ACHN (cell line): ENCODE data around the gene CASP3.
A peak's percentile ranks its signal among the peaks of the same experiment; 100 is the strongest.

Experiments used
- DNase-seq: peaks from one replicate; pipeline ENCODE4 v3.0.0-alpha.2; 2015
- in situ Hi-C: cut with HindIII; loops from 2 replicates; pipeline ENCODE4 v1.10.0; 2017; ENCODE audit warnings: low sequenced_read_pairs, low pct_ligation_motif_present, low pct_unique_long_range_greater_than_20kb

The CASP3 gene

GRCh38 chr4:184649026-184649970 is at the start of gene CASP3, which contains the start of gene PRIMPOL:
CASP3 (minus strand) TSS chr4:184649447; CDS start chr4:184638453, 10,994 bp downstream.
PRIMPOL (plus strand) TSS chr4:184649738; CDS start chr4:184657141, 7,403 bp downstream.
- in situ Hi-C loops = no loop called here

DNA sequence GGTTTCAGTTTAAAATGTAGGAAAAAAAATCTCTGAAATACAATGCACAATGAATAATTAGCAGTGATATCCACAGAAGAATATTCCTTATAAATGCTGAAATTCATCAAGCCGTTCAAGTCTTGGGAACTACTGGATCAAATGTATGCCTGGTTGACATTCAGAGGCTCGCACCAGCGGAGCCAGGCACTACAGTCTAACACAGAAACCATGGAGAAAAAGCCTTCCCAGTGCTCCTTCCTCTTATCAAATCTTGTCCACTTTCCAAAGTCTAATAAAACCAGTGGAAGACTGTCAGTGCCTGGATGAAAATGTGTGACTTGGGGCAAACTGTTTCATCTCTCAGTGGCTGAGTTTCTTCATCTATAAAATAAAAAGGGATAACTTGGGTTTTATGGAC is 48.7 kb upstream of the CASP3 start:
- no peak for DNase-seq
- in situ Hi-C loops = no loop called here

More at GRCh38 chr4:184649026-184649970, at the start of gene CASP3, which contains the start of gene PRIMPOL:
- DNase-seq = peak; percentile 91

DNA sequence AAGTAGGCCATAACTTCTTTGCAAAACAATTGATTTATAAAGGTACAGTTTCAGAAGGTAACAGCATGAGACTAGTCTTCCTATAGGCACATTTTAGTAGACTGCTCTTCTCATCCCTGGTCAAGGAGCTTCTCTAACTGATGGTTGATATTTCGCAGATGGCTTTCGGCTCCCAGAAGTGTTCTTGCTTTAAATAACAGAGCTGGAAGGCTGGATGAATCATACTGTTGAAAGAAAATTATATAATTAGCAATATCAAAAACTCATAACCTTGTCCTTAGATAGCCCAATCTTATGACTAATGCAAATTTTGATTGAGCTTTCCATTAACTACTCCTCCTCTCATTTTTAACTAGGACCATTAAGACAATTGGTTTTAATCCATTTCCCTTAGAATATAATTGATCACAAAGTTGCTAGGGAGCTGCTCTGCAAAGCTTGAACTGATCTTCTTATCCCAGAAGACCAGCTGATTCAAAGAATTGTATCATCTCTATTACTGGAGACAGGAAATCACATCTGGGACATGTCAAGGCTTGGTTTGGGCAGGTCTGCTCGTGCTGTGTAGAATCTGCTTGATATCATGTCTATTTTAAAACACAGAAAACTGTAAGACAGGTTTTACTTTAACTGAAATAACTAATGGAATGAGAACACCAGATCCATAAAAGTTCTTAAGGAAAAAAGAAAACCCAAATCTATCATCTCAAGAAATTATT is 46.1 kb upstream of the CASP3 start:
- in situ Hi-C loops = no loop called here

GRCh38 chr4:184694412-184694956 is 45.2 kb upstream of the CASP3 start:
- no peak for DNase-seq
- in situ Hi-C loops = no loop called here

More for the DNA sequence above, 46.1 kb upstream of the CASP3 start:
- DNase-seq = no peak

DNA sequence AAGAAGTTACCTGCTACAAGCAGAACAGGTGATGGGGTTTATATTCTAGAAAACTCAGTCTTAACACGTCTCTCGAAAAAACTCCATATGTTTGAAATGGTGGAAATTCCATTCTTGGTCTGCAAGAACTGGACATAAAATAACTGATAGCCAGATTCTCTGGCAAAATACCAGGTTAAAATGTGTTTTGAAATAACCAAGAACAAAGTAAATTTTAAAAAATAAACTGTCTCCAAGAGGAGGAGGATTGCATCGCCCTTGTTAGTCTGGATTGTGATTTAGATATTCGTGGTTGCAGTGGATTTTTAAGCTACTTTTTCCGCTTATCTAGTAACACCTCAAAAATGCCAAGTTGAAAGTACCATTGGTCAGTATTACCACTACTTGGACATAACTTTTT is 43.8 kb upstream of the CASP3 start:
- in situ Hi-C loops = no loop called here
- no peak for DNase-seq

GRCh38 chr4:184689681-184690080 is 40.4 kb upstream of the CASP3 start:
- in situ Hi-C loops = no loop called here
- no peak for DNase-seq

GRCh38 chr4:184688447-184688846 is 39.2 kb upstream of the CASP3 start:
- in situ Hi-C loops = no loop called here
- peak; percentile 83 for DNase-seq

- in situ Hi-C loops = no loop called here
- no peak for DNase-seq
Observed at GRCh38 chr4:184688005-184688404, 38.8 kb upstream of the CASP3 start.

- in situ Hi-C loops = no loop called here
- DNase-seq = no peak
Observed at GRCh38 chr4:184684491-184685189, 35.4 kb upstream of the CASP3 start.

DNA sequence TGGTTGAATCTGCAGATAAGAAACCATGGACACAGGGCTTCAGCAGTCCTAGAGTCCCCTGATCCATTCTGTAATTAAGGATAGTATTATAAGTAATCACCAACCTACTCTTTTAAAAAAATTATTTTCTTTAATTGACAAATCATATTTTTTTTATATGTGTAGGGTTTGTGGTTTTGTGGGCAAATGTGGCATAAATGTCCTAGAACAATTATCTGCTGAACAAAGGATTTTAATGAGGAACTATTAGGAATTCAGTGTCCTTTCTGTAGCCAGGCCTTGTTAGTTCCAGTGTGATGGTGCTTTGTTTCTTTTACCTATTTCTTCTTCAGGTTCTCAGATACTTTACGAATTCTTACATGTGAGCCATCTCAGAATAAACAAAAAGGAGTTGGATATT is 32.7 kb upstream of the CASP3 start:
- DNase-seq = no peak
- in situ Hi-C loops = no loop called here

GRCh38 chr4:184680698-184681097 is 31.5 kb upstream of the CASP3 start:
- in situ Hi-C loops = no loop called here
- DNase-seq = no peak

DNA sequence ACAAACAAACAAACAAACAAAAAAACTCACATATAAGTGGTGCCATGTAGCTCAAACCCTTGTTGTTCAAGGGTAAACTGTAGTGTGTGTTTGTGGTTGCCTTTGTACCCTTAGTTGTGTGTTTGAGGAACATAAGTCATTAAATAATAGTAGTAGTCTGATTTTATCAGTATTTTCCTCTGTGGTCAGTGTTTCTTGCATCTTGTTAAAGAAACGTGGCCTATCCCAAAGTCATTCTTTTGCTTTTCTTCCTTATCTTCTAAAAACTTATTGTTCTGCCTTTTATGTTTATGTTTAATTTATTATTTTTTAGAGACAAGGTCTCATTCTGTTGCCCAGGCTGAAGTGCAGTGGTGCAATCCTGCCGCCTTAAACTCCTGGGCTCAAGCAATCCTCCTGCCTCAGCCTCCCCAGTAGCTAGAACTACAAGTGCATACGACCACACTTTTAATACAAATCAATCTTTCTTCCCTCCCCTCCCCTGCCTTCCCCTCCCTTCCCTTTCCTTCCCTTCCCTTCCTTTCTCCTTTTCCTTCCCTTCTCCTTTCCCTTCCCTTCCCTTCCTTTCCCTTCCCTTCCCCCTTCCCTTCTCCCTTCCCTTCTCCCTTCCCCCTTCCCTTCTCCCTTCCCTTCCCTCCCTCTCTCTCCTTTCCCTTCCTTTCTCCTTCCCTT is 26.7 kb upstream of the CASP3 start:
- DNase-seq = no peak
- in situ Hi-C loops = no loop called here

DNA sequence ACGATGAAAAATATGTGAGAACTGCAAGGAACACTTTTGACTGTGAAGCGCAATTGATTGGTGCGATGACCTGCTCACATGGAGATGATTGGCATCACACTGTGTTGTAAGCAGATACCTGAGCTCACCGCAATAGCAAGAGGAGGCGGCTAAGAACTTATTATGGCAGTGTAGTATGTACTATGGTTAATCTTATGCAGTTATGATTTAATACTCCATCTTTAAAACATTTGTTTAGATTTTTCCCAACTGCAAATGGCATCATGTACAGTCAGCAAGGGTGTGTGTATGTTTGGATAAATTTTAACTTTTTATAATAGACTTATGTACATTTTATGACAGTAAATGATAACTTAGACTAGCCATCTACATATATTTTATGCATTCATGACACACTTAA is 25.8 kb upstream of the CASP3 start:
- no peak for DNase-seq
- in situ Hi-C loops = no loop called here

GRCh38 chr4:184674011-184674410 is 24.8 kb upstream of the CASP3 start:
- in situ Hi-C loops = no loop called here
- DNase-seq = no peak

- in situ Hi-C loops = no loop called here
- no peak for DNase-seq
Observed at GRCh38 chr4:184672741-184673140, 23.5 kb upstream of the CASP3 start.

DNA sequence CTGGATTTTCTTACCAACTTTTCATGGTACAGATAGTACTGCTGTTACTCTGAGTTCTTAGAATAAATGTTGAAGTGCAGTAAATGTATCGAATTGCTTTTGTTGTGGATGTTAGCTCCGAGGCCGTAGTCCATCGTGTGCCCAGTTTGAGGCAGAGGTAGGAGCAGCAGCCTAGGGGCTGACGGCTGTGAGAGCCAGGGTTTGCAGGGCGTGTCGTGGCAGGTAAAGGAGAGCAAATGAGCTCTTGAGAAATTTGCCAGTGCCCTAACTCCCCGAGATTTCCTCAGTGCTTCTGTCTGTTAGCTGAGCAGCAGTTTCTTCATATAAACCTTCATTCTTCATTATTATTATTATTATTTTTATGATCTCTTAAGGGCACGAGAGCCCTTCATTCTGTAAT is 21.9 kb upstream of the CASP3 start:
- in situ Hi-C loops = no loop called here
- DNase-seq = no peak

GRCh38 chr4:184669251-184669650 is 20.0 kb upstream of the CASP3 start:
- in situ Hi-C loops = no loop called here
- DNase-seq = no peak

GRCh38 chr4:184668511-184669114 is 19.4 kb upstream of the CASP3 start:
- DNase-seq = no peak
- in situ Hi-C loops = no loop called here
